T-cell (primary cell): ENCODE results near the gene DSE. TPM values are rescaled to one million over a fixed set of nuclear protein-coding genes. Genes with fewer than 3 reads are reported as not detected.
"Not testable (repeated sequence)": the region's sequence is repeated elsewhere in the genome, so short reads cannot be mapped to it uniquely, and the experiment has no call there.

Source experiments
- ATAC-seq, 4 experiments: fragments of 200-7000 bp in 3 of 4; fragments of 150-1000 bp in 1 of 4; cut with Tn5 transposase; replicated peaks in 1 of 4; 1 replicate in 3 of 4; 2 replicates in 1 of 4; pipeline ENCODE4 v1.10.0; 2021; ENCODE audit warnings: moderate library complexity in 3 of 4, mild to moderate bottlenecking in 2 of 4, moderate number of reproducible peaks in 1 of 4
- CTCF ChIA-PET, 2 donors: fragments of 300-600 bp; sonication (Branson Sonifier 250); formaldehyde crosslinking; loops; one replicate each; lab custom pipeline; 2022; ENCODE audit warnings: antibody characterized with exemption in 2 of 2; lab: Charles Lee
- POLR2A ChIA-PET, 2 donors: fragments of 300-600 bp; sonication (Branson Sonifier 250); formaldehyde crosslinking; loops; one replicate each; lab custom pipeline; 2022; ENCODE audit warnings: antibody characterized with exemption in 2 of 2; lab: Charles Lee
- DNase-seq, 35 experiments: peaks; one replicate each; pipeline versions ENCODE4 v3.0.0 to v3.0.0-alpha.2; 2013 to 2023
- H3K27ac ChIP-seq: one replicate; pipeline ENCODE4 v1.5.1; 2013; ENCODE audit warnings: low read length
- H3K27me3 ChIP-seq, 2 experiments: replicated peaks in 1 of 2; 1 replicate in 1 of 2; 2 replicates in 1 of 2; pipeline versions ENCODE4 v1.6.1 to v1.7.0; 2013; ENCODE audit warnings: low read length in 1 of 2, mixed read lengths in 1 of 2; ENCODE audit not compliant: control insufficient read depth in 2 of 2, insufficient read depth in 2 of 2; ENCODE audit errors: extremely low read depth in 1 of 2
- H3K36me3 ChIP-seq, 2 donors: 1 replicate in 1 of 2; 2 replicates in 1 of 2; pipeline versions ENCODE4 v1.6.1 to v1.7.0; 2013; ENCODE audit warnings: low read length in 1 of 2; ENCODE audit not compliant: control insufficient read depth in 2 of 2, insufficient read depth in 1 of 2; ENCODE audit errors: extremely low read depth in 1 of 2
- H3K4me1 ChIP-seq, 2 experiments: 1 replicate in 1 of 2; 2 replicates in 1 of 2; pipeline versions ENCODE4 v1.6.1 to v1.7.0; 2013; ENCODE audit warnings: low read length in 2 of 2, mixed read lengths in 1 of 2; ENCODE audit not compliant: insufficient read depth in 2 of 2, control insufficient read depth in 1 of 2; ENCODE audit errors: extremely low read depth in 1 of 2
- H3K4me3 ChIP-seq, 2 donors: 1 replicate in 1 of 2; 2 replicates in 1 of 2; pipeline versions ENCODE4 v1.5.1 to v1.7.0; 2013; ENCODE audit warnings: mild to moderate bottlenecking in 2 of 2, low read length in 1 of 2, moderate library complexity in 1 of 2; ENCODE audit not compliant: control insufficient read depth in 1 of 2; ENCODE audit errors: extremely low read depth in 1 of 2
- H3K9me3 ChIP-seq: 2 replicates; pipeline ENCODE4 v1.7.0; 2013
- H3K27ac Mint-ChIP-seq, 2 donors: one replicate each; pipeline ENCODE4 v1.8.0; 2020 to 2021; ENCODE audit warnings: mild to moderate bottlenecking in 2 of 2, mixed read lengths in 2 of 2
- H3K27me3 Mint-ChIP-seq, 2 donors: one replicate each; pipeline ENCODE4 v1.8.0; 2021 to 2022; ENCODE audit warnings: mixed read lengths in 2 of 2
- H3K36me3 Mint-ChIP-seq: one replicate; pipeline ENCODE4 v1.8.0; 2021; ENCODE audit warnings: mixed read lengths
- H3K4me1 Mint-ChIP-seq, 3 donors: one replicate each; pipeline ENCODE4 v1.8.0; 2020 to 2022; ENCODE audit warnings: mixed read lengths in 3 of 3, mild to moderate bottlenecking in 1 of 3
- H3K4me3 Mint-ChIP-seq, 3 donors: one replicate each; pipeline ENCODE4 v1.8.0; 2020 to 2022; ENCODE audit warnings: mild to moderate bottlenecking in 3 of 3, mixed read lengths in 3 of 3, moderate library complexity in 3 of 3
- H3K9me3 Mint-ChIP-seq, 3 donors: one replicate each; pipeline ENCODE4 v1.8.0; 2020 to 2022; ENCODE audit warnings: mixed read lengths in 3 of 3
- WGBS: methylation state at CpG from one replicate; pipeline ENCODE4 v1.1.5; 2013; ENCODE audit warnings: missing lambda C conversion rate; ENCODE audit not compliant: insufficient coverage; 5-methylcytosine and 5-hydroxymethylcytosine counted together
- total RNA-seq, 35 experiments: library from RNA in 6 of 35; stranded (reverse) in 6 of 35; fragments of 120-200 nt in 1 of 35; gene quantifications; one replicate each; pipeline versions ENCODE4 v1.2.1 to v1.2.4 and lab custom pipeline; 2013 to 2026

The DSE gene
- total RNA-seq = 1 to 10 TPM; 5.9 to 9.3 (median 7.4) TPM
- 18.7 TPM for total RNA-seq (2013)
- 5.1 to 38.7 (median 15.8) reads per million in 29 experiments for total RNA-seq (lab: John Stamatoyannopoulos, UW)

GRCh38 chr6:116370760-116371119 is at the start of gene DSE:
TSS of gene DSE (plus strand) at chr6:116370947. CDS start at chr6:116399251, 28,304 bp downstream.
- peak within 1 kb of the TSS; percentile 69 to 80 for H3K27ac Mint-ChIP-seq
- no peaks in the 10 kb centered on the region for H3K9me3 Mint-ChIP-seq
- under 1% methylated on average over 30 of the region's 43 CpGs for WGBS
- CTCF ChIA-PET = interaction anchor here in 1 of 2 donors (0.9 to 1.2 kb wide), 2 partner anchors 83 to 102 kb away, joined by 4 read pairs; no protein-coding TSS in a partner anchor
- H3K4me3 ChIP-seq = peak within 1 kb of the TSS; percentile 66 to 81
- H3K27ac ChIP-seq = peak within 1 kb of the TSS; percentile 52
- peaks cover 13 to 28% of the 10 kb centered on the region in 2 donors for H3K27me3 Mint-ChIP-seq
- H3K36me3 Mint-ChIP-seq = no peaks in the 10 kb centered on the region
- H3K27me3 ChIP-seq = peaks cover 0 to 11% of the 10 kb centered on the region in 2 experiments
- H3K36me3 ChIP-seq = no peaks in the 10 kb centered on the region
- peak within 1 kb of the TSS; percentile 82 to 88 (median 86) for H3K4me3 Mint-ChIP-seq
- DNase-seq (peak; percentile 17 to 72 (median 43)), ATAC-seq (peak; percentile 79 to 88 (median 84))
- peaks cover 0 to 16% of the 10 kb centered on the region in 2 experiments for H3K4me1 ChIP-seq
- POLR2A ChIA-PET = interaction anchor here in 1 of 2 donors (0.7 kb wide), 1 partner anchor 257 kb away, joined by 9 read pairs; no protein-coding TSS in a partner anchor
- peaks cover 12 to 21% (median 17%) of the 10 kb centered on the region in 3 donors for H3K4me1 Mint-ChIP-seq
- no peaks in the 10 kb centered on the region for H3K9me3 ChIP-seq

GRCh38 chr6:116321933-116322332 is 48.8 kb upstream of the DSE start:
- ATAC-seq, H3K4me3 Mint-ChIP-seq, H3K27me3 Mint-ChIP-seq: not testable (repeated sequence)

GRCh38 chr6:116323863-116324262 is 46.9 kb upstream of the DSE start:
- no peaks in the 10 kb centered on the region for H3K36me3 Mint-ChIP-seq
- ChIA-PET CTCF (no interaction called here), POLR2A (no interaction called here)
- H3K27me3 Mint-ChIP-seq = no peaks in the 10 kb centered on the region
- no peaks in the 10 kb centered on the region for H3K36me3 ChIP-seq
- H3K9me3 ChIP-seq = no peaks in the 10 kb centered on the region
- no peak overlapping the region for H3K4me3 ChIP-seq
- DNase-seq = no peak
- no peak overlapping the region for H3K4me3 Mint-ChIP-seq
- H3K9me3 Mint-ChIP-seq = no peaks in the 10 kb centered on the region
- no peaks in the 10 kb centered on the region for H3K4me1 Mint-ChIP-seq
- no peaks in the 10 kb centered on the region for H3K4me1 ChIP-seq
- WGBS = 83% methylated on average over 1 of the region's 1 CpG
- no peak overlapping the region for H3K27ac ChIP-seq
- no peaks in the 10 kb centered on the region for H3K27me3 ChIP-seq
- no peak for ATAC-seq
- no peak overlapping the region for H3K27ac Mint-ChIP-seq

More at GRCh38 chr6:116321933-116322332, 48.8 kb upstream of the DSE start:
- H3K4me1 ChIP-seq, H3K36me3 Mint-ChIP-seq, POLR2A ChIA-PET, H3K9me3 ChIP-seq, H3K27ac ChIP-seq, H3K4me3 ChIP-seq, DNase-seq, CTCF ChIA-PET, H3K9me3 Mint-ChIP-seq, H3K27me3 ChIP-seq, H3K36me3 ChIP-seq, H3K27ac Mint-ChIP-seq, H3K4me1 Mint-ChIP-seq: not testable (repeated sequence)
- WGBS = 95% methylated on average over 3 of the region's 13 CpGs

GRCh38 chr6:116325634-116326132 is 45.1 kb upstream of the DSE start:
- H3K9me3 ChIP-seq, H3K4me3 Mint-ChIP-seq, H3K4me3 ChIP-seq, H3K27me3 ChIP-seq, H3K4me1 ChIP-seq, ATAC-seq, CTCF ChIA-PET, H3K36me3 ChIP-seq, H3K9me3 Mint-ChIP-seq, H3K27ac Mint-ChIP-seq, DNase-seq, H3K27ac ChIP-seq, H3K27me3 Mint-ChIP-seq, POLR2A ChIA-PET, H3K36me3 Mint-ChIP-seq, H3K4me1 Mint-ChIP-seq: not testable (repeated sequence)
- WGBS = no CpG with 5 or more reads among the region's 11 CpGs

- CTCF ChIA-PET = interaction anchor here in 1 of 2 donors (0.6 kb wide), 1 partner anchor 205 kb away, joined by 3 read pairs; no protein-coding TSS in a partner anchor
- Histone ChIP-seq H3K27ac (no peak overlapping the region), H3K4me3 (no peak overlapping the region)
These were observed 44.5 kb upstream of the DSE start for GRCh38 chr6:116326181-116326671.

GRCh38 chr6:116326996-116327395 is 43.8 kb upstream of the DSE start:
- CTCF ChIA-PET = no interaction called here
- H3K4me3 Mint-ChIP-seq = no peak overlapping the region
- WGBS = no CpG with 5 or more reads among the region's 4 CpGs

More at GRCh38 chr6:116326181-116326671, 44.5 kb upstream of the DSE start:
- Histone ChIP-seq H3K9me3 (no peaks in the 10 kb centered on the region), H3K4me1 (no peaks in the 10 kb centered on the region), H3K27me3 (no peaks in the 10 kb centered on the region), H3K36me3 (no peaks in the 10 kb centered on the region)
- WGBS = 92% methylated on average over 4 of the region's 7 CpGs
- Mint-ChIP-seq H3K27me3 (no peaks in the 10 kb centered on the region), H3K4me1 (no peaks in the 10 kb centered on the region), H3K36me3 (no peaks in the 10 kb centered on the region), H3K27ac (no peak overlapping the region), H3K4me3 (no peak overlapping the region), H3K9me3 (no peaks in the 10 kb centered on the region)
- DNase-seq (no peak), ATAC-seq (no peak)
- POLR2A ChIA-PET = interaction anchor here in 1 of 2 donors (0.6 kb wide), 1 partner anchor 27 kb away, joined by 7 read pairs; no protein-coding TSS in a partner anchor

More at GRCh38 chr6:116326996-116327395, 43.8 kb upstream of the DSE start:
- no peak overlapping the region for H3K27ac Mint-ChIP-seq
- no peaks in the 10 kb centered on the region for H3K9me3 Mint-ChIP-seq
- no peak for ATAC-seq
- DNase-seq = no peak
- H3K4me3 ChIP-seq = no peak overlapping the region
- H3K9me3 ChIP-seq = no peaks in the 10 kb centered on the region
- no peak overlapping the region for H3K27ac ChIP-seq
- H3K36me3 Mint-ChIP-seq = no peaks in the 10 kb centered on the region
- no peaks in the 10 kb centered on the region for H3K4me1 ChIP-seq
- POLR2A ChIA-PET = no interaction called here
- no peaks in the 10 kb centered on the region for H3K27me3 ChIP-seq
- no peaks in the 10 kb centered on the region for H3K36me3 ChIP-seq
- no peaks in the 10 kb centered on the region for H3K4me1 Mint-ChIP-seq
- no peaks in the 10 kb centered on the region for H3K27me3 Mint-ChIP-seq
